Inflammatory macrophage treated with lipopolysaccharide for 4 hours (primary cell): Measurements from ENCODE around the gene ARHGDIG.
"Not testable (repeated sequence)": the region's sequence is repeated elsewhere in the genome, so short reads cannot be mapped to it uniquely, and the experiment has no call there.

Experiments used
- DNase-seq: peaks from one replicate; pipeline ENCODE4 v3.0.0-alpha.2; 2020

The ARHGDIG gene

GRCh38 chr16:280552-280951 lies at the start of gene ARHGDIG:
ARHGDIG (plus strand) TSS chr16:280591; CDS start chr16:280681, 90 bp downstream.
- no peak for DNase-seq

GRCh38 chr16:230949-231348 lies 49.4 kb upstream of the ARHGDIG start:
- DNase-seq, result no peak

- DNase-seq, result peak; percentile 96
Measured at GRCh38 chr16:234468-235305, 45.7 kb upstream of the ARHGDIG start, which contains the start of gene FAM234A. FAM234A (plus strand) TSS chr16:234821; CDS start chr16:254414, 19,593 bp downstream.

- peak; percentile 27 for DNase-seq
Measured at GRCh38 chr16:239948-240277, 40.5 kb upstream of the ARHGDIG start.

- DNase-seq, result no peak
Measured at GRCh38 chr16:240559-240958, 39.8 kb upstream of the ARHGDIG start.

- DNase-seq, result no peak
Measured at GRCh38 chr16:242281-242680, 38.1 kb upstream of the ARHGDIG start.

- DNase-seq, result no peak
Measured at GRCh38 chr16:243348-243747, 37.0 kb upstream of the ARHGDIG start.

- DNase-seq, result no peak
Measured at GRCh38 chr16:245105-245504, 35.3 kb upstream of the ARHGDIG start.

GRCh38 chr16:247027-247426 lies 33.4 kb upstream of the ARHGDIG start:
- no peak for DNase-seq

GRCh38 chr16:249431-249830 lies 31.0 kb upstream of the ARHGDIG start:
- DNase-seq, result no peak

GRCh38 chr16:252366-253337 lies 27.7 kb upstream of the ARHGDIG start:
- DNase-seq, result peak; percentile 66

GRCh38 chr16:253833-254232 lies 26.6 kb upstream of the ARHGDIG start:
- no peak for DNase-seq

- no peak for DNase-seq
Measured at GRCh38 chr16:254461-254860, 25.9 kb upstream of the ARHGDIG start.

- DNase-seq, result no peak
Measured at GRCh38 chr16:255183-255582, 25.2 kb upstream of the ARHGDIG start.

GRCh38 chr16:258091-258490 lies 22.3 kb upstream of the ARHGDIG start:
- not testable (repeated sequence) for DNase-seq

- DNase-seq, result no peak
Measured at GRCh38 chr16:259226-259625, 21.2 kb upstream of the ARHGDIG start.

- no peak for DNase-seq
Measured at GRCh38 chr16:259814-260253, 20.6 kb upstream of the ARHGDIG start.

- DNase-seq, result no peak
Measured at GRCh38 chr16:260326-260725, 20.1 kb upstream of the ARHGDIG start.

GRCh38 chr16:261031-261691 lies 19.2 kb upstream of the ARHGDIG start:
- no peak for DNase-seq

GRCh38 chr16:262121-262745 lies 18.2 kb upstream of the ARHGDIG start:
- DNase-seq, result no peak

GRCh38 chr16:263182-263774 lies 17.1 kb upstream of the ARHGDIG start:
- DNase-seq, result no peak

- DNase-seq, result no peak
Measured at GRCh38 chr16:263944-264343, 16.4 kb upstream of the ARHGDIG start.
